ENCODE results near the gene ZRANB3. TPM values are rescaled to one million over a fixed set of nuclear protein-coding genes. Genes with fewer than 3 reads are reported as not detected.

Gene ZRANB3
- total and polyA plus RNA-seq, 2 donors (not counting 3 experiments of a cell fraction or from before 2014, with no cell fraction given): 2.2 to 6.0 TPM

DNA sequence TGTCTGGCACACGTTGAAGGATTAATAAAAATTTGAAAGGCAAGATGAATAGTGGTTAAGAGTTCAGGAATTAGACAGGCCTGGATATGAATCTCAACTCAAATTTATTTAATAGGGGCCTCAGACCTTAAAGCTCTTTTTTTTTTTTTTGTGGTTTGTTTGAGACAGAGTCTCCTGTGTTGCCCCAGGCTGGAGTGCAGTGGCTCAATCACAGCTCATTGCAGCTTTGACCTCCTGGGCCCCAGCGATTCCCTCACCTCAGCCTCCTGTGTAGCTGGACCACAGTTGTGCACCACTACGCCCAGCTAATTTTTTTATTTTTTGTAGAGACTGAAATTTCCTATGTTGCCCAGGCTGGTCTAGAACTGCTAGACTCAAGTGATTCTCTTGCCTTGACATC lies 3.0 kb downstream of the ZRANB3 start:
- POLR2A ChIA-PET: interaction anchor here (0.7 kb wide), 1 partner anchor 200 kb away, joined by 3 read pairs; no protein-coding TSS in a partner anchor
- no peak overlapping the region for H2AFZ ChIP-seq (ENCODE audit: low read depth, low read length)
- CTCF ChIA-PET: no interaction called here

More for the DNA sequence above, 3.0 kb downstream of the ZRANB3 start:
- TF ChIP-seq GATA2 (IDR thresholded peaks at IDR 0.05; ENCODE audit: insufficient read depth, insufficient read length, low read depth, low read length) (no peak), JUN (IDR thresholded peaks at IDR 0.05; ENCODE audit: borderline replicate concordance, insufficient read depth, insufficient read length, low read depth) (no peak), POLR2A (IDR thresholded peaks at IDR 0.05; ENCODE audit: low read depth, low read length) (no peak), EZH2 (IDR thresholded peaks at IDR 0.05; ENCODE audit: borderline replicate concordance, low read depth, low read length, severe bottlenecking) (no peak), MYC (IDR thresholded peaks at IDR 0.05; ENCODE audit: low read depth, low read length) (no peak), POLR2AphosphoS5 (IDR thresholded peaks at IDR 0.05; ENCODE audit: insufficient read depth, low read depth, low read length) (no peak), FOS (IDR thresholded peaks at IDR 0.05; ENCODE audit: borderline replicate concordance, insufficient read depth, low read length) (no peak)
- TF ChIP-seq, protein P1, sequence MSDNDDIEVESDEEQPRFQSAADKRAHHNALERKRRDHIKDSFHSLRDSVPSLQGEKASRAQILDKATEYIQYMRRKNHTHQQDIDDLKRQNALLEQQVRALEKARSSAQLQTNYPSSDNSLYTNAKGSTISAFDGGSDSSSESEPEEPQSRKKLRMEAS (IDR thresholded peaks at IDR 0.05; ENCODE audit: insufficient read depth, insufficient read length): no peak
- TF ChIP-seq, protein P2, sequence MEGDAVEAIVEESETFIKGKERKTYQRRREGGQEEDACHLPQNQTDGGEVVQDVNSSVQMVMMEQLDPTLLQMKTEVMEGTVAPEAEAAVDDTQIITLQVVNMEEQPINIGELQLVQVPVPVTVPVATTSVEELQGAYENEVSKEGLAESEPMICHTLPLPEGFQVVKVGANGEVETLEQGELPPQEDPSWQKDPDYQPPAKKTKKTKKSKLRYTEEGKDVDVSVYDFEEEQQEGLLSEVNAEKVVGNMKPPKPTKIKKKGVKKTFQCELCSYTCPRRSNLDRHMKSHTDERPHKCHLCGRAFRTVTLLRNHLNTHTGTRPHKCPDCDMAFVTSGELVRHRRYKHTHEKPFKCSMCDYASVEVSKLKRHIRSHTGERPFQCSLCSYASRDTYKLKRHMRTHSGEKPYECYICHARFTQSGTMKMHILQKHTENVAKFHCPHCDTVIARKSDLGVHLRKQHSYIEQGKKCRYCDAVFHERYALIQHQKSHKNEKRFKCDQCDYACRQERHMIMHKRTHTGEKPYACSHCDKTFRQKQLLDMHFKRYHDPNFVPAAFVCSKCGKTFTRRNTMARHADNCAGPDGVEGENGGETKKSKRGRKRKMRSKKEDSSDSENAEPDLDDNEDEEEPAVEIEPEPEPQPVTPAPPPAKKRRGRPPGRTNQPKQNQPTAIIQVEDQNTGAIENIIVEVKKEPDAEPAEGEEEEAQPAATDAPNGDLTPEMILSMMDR (IDR thresholded peaks at IDR 0.05; ENCODE audit: extremely low read depth in 1 of 2, insufficient read depth in 1 of 2, low read depth in 1 of 2, low read length in 2 of 2): no peak
- no peaks in the 10 kb centered on the region for H4K20me1 ChIP-seq (replicated peaks; ENCODE audit: control insufficient read depth, extremely low read depth, insufficient read depth, low read length)
- no peaks in the 10 kb centered on the region for H3K9me3 ChIP-seq (replicated peaks; ENCODE audit: control insufficient read depth, insufficient read depth, low read length)
- H3K9ac ChIP-seq (replicated peaks; ENCODE audit: extremely low read depth, insufficient read depth, low read length): no peak overlapping the region
- no peak overlapping the region for H3K27ac ChIP-seq (ENCODE audit: insufficient read depth, low read depth, low read length)
- H3K4me3 ChIP-seq (replicated peaks in 1 of 3; ENCODE audit: insufficient read depth in 1 of 3, low read depth in 1 of 3, low read length in 3 of 3): no peak overlapping the region
- no peaks in the 10 kb centered on the region for H3K36me3 ChIP-seq (ENCODE audit: control insufficient read depth in 2 of 2, extremely low read depth in 1 of 2, insufficient read depth in 2 of 2, low read length in 2 of 2)
- dilution Hi-C loops (cut with MboI; ENCODE audit: extremely low pct_ligation_motif_present, low sequenced_read_pairs) (no loop called here), intact Hi-C loops (cut with micrococcal nuclease) (no loop called here)
- H3K27me3 ChIP-seq (ENCODE audit: control insufficient read depth in 2 of 2, insufficient read depth in 2 of 2, low read length in 2 of 2): no peaks in the 10 kb centered on the region
- peaks cover 18% of the 10 kb centered on the region for H3K79me2 ChIP-seq (ENCODE audit: control insufficient read depth, insufficient read depth, low read length)
- no peaks in the 10 kb centered on the region for H3K9me1 ChIP-seq (replicated peaks; ENCODE audit: control insufficient read depth, extremely low read depth, insufficient read depth, low read length)
- FAIRE-seq: no peak
- H3K4me2 ChIP-seq (ENCODE audit: insufficient read depth, low read length): no peak overlapping the region
- peaks cover 5% of the 10 kb centered on the region for H3K4me1 ChIP-seq (ENCODE audit: control insufficient read depth, extremely low read depth, insufficient read depth, low read length)
- no TSS peak for BruUV-seq (replicated peaks)
- DNase-seq (ENCODE audit: low read depth, low spot score): no peak

Data from endothelial cell of umbilical vein (primary cell).